Measurements from ENCODE around the gene CYP27B1.

Gene CYP27B1

GRCh38 chr12:57725851-57726150, 41.1 kb downstream of the CYP27B1 start:
- H3K9ac ChIP-seq, result no peak overlapping the region

DNA sequence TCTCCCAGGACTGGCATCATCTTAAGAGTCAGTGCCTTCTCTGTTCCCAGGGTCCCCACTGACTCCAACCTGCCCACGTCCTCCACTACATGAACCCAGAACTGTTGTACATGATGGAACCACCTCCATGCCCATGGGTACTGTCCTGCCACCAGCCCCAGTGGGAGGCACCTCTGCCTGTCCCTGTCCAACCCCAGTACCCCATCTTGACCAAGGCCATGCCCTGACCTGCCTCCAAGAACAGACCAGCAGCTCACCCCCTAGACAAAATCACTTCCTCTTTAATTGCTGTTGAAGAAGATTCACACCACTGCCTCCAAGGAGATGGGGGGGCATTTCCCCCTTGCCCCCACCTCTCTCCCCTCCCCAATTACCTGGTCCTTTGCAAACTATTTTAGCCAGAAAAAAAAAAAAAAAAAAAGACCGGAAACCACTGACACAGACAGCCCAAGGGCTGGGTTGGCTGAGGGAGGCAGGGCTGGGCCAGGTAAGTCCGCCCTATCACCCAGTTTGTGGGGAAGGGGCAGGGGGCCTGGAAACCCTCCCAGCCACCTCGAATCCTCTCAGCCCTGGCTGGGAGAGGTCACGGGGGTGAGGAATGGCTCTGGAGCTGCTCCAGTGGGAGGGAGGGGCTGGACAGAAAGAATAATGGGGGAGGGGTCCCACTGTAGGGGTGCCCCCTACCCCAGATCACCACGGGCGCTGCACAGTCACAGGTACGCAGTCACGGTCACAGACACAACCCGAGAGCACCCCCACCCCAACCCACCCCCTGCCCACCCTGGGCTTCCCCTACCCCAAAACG, 41.7 kb downstream of the CYP27B1 start:
- no peaks in the 10 kb centered on the region for H4K20me1 ChIP-seq (ENCODE audit: insufficient read depth)
- H3K36me3 ChIP-seq (ENCODE audit: insufficient read depth), result no peaks in the 10 kb centered on the region
- H3K4me2 ChIP-seq, result no peak overlapping the region
- no peak overlapping the region for H2AFZ ChIP-seq (ENCODE audit: low read depth)
- peaks cover 2% of the 10 kb centered on the region; the same call in 1 of the 2 replicates for H3K27me3 ChIP-seq (ENCODE audit: insufficient read depth, low read depth)
- H3K9ac ChIP-seq, result no peak overlapping the region
- no peak overlapping the region for H3K4me3 ChIP-seq (IDR thresholded peaks at IDR 0.05; ENCODE audit: insufficient read depth, low read depth, low read length)
- H3K27ac ChIP-seq, result no peak overlapping the region
- no peaks in the 10 kb centered on the region for H3K79me2 ChIP-seq (ENCODE audit: insufficient read depth, low read depth)
- no peaks in the 10 kb centered on the region for H3K4me1 ChIP-seq (ENCODE audit: low read depth, poor library complexity, severe bottlenecking)
- TF ChIP-seq, protein P1, sequence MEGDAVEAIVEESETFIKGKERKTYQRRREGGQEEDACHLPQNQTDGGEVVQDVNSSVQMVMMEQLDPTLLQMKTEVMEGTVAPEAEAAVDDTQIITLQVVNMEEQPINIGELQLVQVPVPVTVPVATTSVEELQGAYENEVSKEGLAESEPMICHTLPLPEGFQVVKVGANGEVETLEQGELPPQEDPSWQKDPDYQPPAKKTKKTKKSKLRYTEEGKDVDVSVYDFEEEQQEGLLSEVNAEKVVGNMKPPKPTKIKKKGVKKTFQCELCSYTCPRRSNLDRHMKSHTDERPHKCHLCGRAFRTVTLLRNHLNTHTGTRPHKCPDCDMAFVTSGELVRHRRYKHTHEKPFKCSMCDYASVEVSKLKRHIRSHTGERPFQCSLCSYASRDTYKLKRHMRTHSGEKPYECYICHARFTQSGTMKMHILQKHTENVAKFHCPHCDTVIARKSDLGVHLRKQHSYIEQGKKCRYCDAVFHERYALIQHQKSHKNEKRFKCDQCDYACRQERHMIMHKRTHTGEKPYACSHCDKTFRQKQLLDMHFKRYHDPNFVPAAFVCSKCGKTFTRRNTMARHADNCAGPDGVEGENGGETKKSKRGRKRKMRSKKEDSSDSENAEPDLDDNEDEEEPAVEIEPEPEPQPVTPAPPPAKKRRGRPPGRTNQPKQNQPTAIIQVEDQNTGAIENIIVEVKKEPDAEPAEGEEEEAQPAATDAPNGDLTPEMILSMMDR (conservative IDR thresholded peaks at IDR 0.05; ENCODE audit: low read depth, low read length), result no peak

More at GRCh38 chr12:57725851-57726150, 41.1 kb downstream of the CYP27B1 start:
- TF ChIP-seq, protein P1 (conservative IDR thresholded peaks at IDR 0.05; ENCODE audit: low read depth, low read length), result no peak
- no peaks in the 10 kb centered on the region for H3K79me2 ChIP-seq (ENCODE audit: insufficient read depth, low read depth)
- H2AFZ ChIP-seq (ENCODE audit: low read depth), result no peak overlapping the region
- no peak overlapping the region for H3K27ac ChIP-seq
- H3K27me3 ChIP-seq (ENCODE audit: insufficient read depth, low read depth), result peaks cover 9% of the 10 kb centered on the region; the same call in 1 of the 2 replicates
- H3K4me3 ChIP-seq (IDR thresholded peaks at IDR 0.05; ENCODE audit: insufficient read depth, low read depth, low read length), result no peak overlapping the region
- no peaks in the 10 kb centered on the region for H3K36me3 ChIP-seq (ENCODE audit: insufficient read depth)
- H3K4me2 ChIP-seq, result no peak overlapping the region
- no peaks in the 10 kb centered on the region for H3K4me1 ChIP-seq (ENCODE audit: low read depth, poor library complexity, severe bottlenecking)
- no peaks in the 10 kb centered on the region for H4K20me1 ChIP-seq (ENCODE audit: insufficient read depth)

GRCh38 chr12:57724003-57724935, 42.6 kb downstream of the CYP27B1 start:
- H3K4me1 ChIP-seq (ENCODE audit: low read depth, poor library complexity, severe bottlenecking), result no peaks in the 10 kb centered on the region
- H3K4me3 ChIP-seq (IDR thresholded peaks at IDR 0.05; ENCODE audit: insufficient read depth, low read depth, low read length), result no peak overlapping the region
- H3K27ac ChIP-seq, result no peak overlapping the region
- no peaks in the 10 kb centered on the region; the same call in 1 of the 2 replicates for H3K27me3 ChIP-seq (ENCODE audit: insufficient read depth, low read depth)
- H3K79me2 ChIP-seq (ENCODE audit: insufficient read depth, low read depth), result no peaks in the 10 kb centered on the region
- no peak overlapping the region for H3K4me2 ChIP-seq
- no peak overlapping the region for H3K9ac ChIP-seq
- TF ChIP-seq, protein P1 (conservative IDR thresholded peaks at IDR 0.05; ENCODE audit: low read depth, low read length), result no peak
- H4K20me1 ChIP-seq (ENCODE audit: insufficient read depth), result no peaks in the 10 kb centered on the region
- H2AFZ ChIP-seq (ENCODE audit: low read depth), result no peak overlapping the region
- H3K36me3 ChIP-seq (ENCODE audit: insufficient read depth), result no peaks in the 10 kb centered on the region; the same call in 1 of the 2 replicates

DNA sequence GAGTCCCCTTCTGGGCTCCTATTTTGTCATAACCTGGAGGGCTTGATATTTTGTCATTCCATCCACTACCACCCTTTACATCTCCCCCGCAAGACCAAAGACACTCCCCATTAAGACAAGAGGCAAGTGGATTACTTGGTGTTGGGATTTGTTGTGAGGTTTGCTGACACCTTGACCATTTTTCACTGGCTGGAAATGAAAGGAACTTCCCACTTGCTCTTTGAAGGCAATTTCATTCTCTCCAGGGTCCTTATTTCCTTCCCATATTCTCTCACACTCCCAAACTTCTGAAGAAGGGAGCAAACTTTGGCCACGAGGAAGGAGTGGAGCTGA, 43.3 kb downstream of the CYP27B1 start:
- TF ChIP-seq, protein P1 (conservative IDR thresholded peaks at IDR 0.05; ENCODE audit: low read depth, low read length), result no peak
- Histone ChIP-seq H3K79me2 (ENCODE audit: insufficient read depth, low read depth) (no peaks in the 10 kb centered on the region), H3K4me2 (no peak overlapping the region), H3K27ac (no peak overlapping the region), H3K27me3 (ENCODE audit: insufficient read depth, low read depth) (no peaks in the 10 kb centered on the region; the same call in 1 of the 2 replicates), H3K4me1 (ENCODE audit: low read depth, poor library complexity, severe bottlenecking) (no peaks in the 10 kb centered on the region), H3K36me3 (ENCODE audit: insufficient read depth) (peaks cover 5% of the 10 kb centered on the region; the same call in 1 of the 2 replicates), H4K20me1 (ENCODE audit: insufficient read depth) (no peaks in the 10 kb centered on the region), H3K4me3 (IDR thresholded peaks at IDR 0.05; ENCODE audit: insufficient read depth, low read depth, low read length) (no peak overlapping the region), H3K9ac (no peak overlapping the region), H2AFZ (ENCODE audit: low read depth) (no peak overlapping the region)
